Peyer's patch (tissue), 4 donors: ENCODE data around the gene AUTS2. TPM values are rescaled to one million over a fixed set of nuclear protein-coding genes. Genes with fewer than 3 reads are reported as not detected.

ENCODE experiments used
- DNase-seq, 3 donors: peaks; one replicate each; pipeline ENCODE4 v3.0.0-alpha.2; 2017 to 2019
- H3K27ac ChIP-seq, 4 donors: fragments of 200-600 bp; sonication (generic); one replicate each; pipeline ENCODE4 v1.5.1; 2016 to 2019
- H3K27me3 ChIP-seq, 2 donors: fragments of 200-600 bp; sonication (generic); one replicate each; pipeline ENCODE4 v1.5.1; 2019
- H3K36me3 ChIP-seq, 3 donors: fragments of 200-600 bp; sonication (generic); one replicate each; pipeline ENCODE4 v1.5.1; 2016 to 2019
- H3K4me1 ChIP-seq, 4 donors: fragments of 200-600 bp; sonication (generic); one replicate each; pipeline ENCODE4 v1.5.1; 2016 to 2019
- H3K4me3 ChIP-seq, 4 donors: fragments of 200-600 bp; sonication (generic); 1 replicate in 3 of 4; 2 replicates in 1 of 4; pipeline ENCODE4 v1.5.1; 2016 to 2019; ENCODE audit warnings: mild to moderate bottlenecking in 1 of 4
- H3K9me3 ChIP-seq, 4 donors: fragments of 200-600 bp; sonication (generic); one replicate each; pipeline ENCODE4 v1.5.1; 2016 to 2019; ENCODE audit warnings: mild to moderate bottlenecking in 1 of 4
- POLR2A ChIP-seq, 2 donors: fragments of 450-650 bp; IDR thresholded peaks; one replicate each; pipeline ENCODE4 v1.5.1; 2017; ENCODE audit warnings: antibody characterized with exemption in 2 of 2, mild to moderate bottlenecking in 2 of 2, moderate library complexity in 2 of 2
- total RNA-seq, 4 donors: library from RNA; depleted of rRNA; stranded (reverse); fragments of >200 nt; gene quantifications; one replicate each; pipeline ENCODE4 v1.1.0, GENCODE V29; 2016
- TF ChIP-seq, protein P1 (sequence below), 6 experiments: fragments of 450-650 bp in 4 of 6; fragments of 200-600 bp in 2 of 6; sonication (generic) in 1 of 6; IDR thresholded peaks; one replicate each; pipeline ENCODE4 v1.5.1; 2017 to 2019; ENCODE audit warnings: antibody characterized with exemption in 6 of 6, mild to moderate bottlenecking in 3 of 6, moderate library complexity in 1 of 6

Gene AUTS2
- total RNA-seq, 4 donors from 2014 or later: 55.9 to 90.0 (median 72.6) TPM

DNA sequence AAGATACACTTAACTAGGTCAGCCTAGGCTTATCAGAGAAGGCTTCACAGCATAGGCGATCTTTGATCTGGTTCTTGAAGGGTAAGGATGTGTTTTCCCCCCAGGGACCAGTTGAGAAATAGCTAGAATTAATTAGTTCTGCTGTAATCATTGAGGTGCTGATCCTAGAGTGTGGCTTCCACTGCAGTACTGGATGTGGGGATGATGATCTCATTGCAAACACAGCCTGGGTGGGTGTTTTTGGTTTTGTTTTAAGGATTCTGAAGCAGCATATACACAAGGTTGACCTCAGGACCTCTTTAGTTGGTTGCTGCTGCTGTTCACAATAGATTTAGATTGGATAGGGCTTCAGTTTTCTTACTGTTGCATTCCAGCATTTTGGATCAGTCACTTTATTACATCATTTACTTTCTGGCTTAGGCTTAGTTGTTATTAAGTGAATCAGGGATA, 159.7 kb downstream of the AUTS2 start:
- H3K36me3 ChIP-seq: no peaks in the 10 kb centered on the region
- no peaks in the 10 kb centered on the region for H3K9me3 ChIP-seq
- no peaks in the 10 kb centered on the region for H3K4me1 ChIP-seq
- no peak overlapping the region for H3K4me3 ChIP-seq
- TF ChIP-seq POLR2A (IDR thresholded peaks at IDR 0.05): no peak
- TF ChIP-seq, protein P1, sequence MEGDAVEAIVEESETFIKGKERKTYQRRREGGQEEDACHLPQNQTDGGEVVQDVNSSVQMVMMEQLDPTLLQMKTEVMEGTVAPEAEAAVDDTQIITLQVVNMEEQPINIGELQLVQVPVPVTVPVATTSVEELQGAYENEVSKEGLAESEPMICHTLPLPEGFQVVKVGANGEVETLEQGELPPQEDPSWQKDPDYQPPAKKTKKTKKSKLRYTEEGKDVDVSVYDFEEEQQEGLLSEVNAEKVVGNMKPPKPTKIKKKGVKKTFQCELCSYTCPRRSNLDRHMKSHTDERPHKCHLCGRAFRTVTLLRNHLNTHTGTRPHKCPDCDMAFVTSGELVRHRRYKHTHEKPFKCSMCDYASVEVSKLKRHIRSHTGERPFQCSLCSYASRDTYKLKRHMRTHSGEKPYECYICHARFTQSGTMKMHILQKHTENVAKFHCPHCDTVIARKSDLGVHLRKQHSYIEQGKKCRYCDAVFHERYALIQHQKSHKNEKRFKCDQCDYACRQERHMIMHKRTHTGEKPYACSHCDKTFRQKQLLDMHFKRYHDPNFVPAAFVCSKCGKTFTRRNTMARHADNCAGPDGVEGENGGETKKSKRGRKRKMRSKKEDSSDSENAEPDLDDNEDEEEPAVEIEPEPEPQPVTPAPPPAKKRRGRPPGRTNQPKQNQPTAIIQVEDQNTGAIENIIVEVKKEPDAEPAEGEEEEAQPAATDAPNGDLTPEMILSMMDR (IDR thresholded peaks at IDR 0.05): no peak
- H3K27ac ChIP-seq: no peak overlapping the region
- H3K27me3 ChIP-seq: no peaks in the 10 kb centered on the region
- DNase-seq: no peak

DNA sequence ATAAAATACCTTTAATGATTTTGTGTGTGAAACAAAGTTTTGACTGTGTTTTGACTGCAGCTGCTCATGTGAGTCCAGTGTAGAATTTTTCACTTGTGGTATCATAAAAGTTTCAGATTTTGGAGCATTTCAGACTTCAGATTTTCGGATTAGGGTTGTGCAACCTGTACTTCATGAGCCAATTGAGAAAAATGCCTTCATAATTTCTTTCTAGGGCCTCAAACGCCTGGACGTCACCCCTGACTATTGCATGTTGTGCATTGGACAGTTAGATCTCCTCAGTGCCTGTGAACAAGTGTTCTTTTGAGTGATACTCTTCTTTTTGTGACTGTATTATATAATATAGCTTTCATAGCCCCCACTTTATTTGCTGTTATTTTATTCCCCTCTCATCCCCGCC, 161.1 kb downstream of the AUTS2 start:
- H3K36me3 ChIP-seq: no peaks in the 10 kb centered on the region
- no peaks in the 10 kb centered on the region for H3K9me3 ChIP-seq
- no peaks in the 10 kb centered on the region for H3K4me1 ChIP-seq
- TF ChIP-seq POLR2A (IDR thresholded peaks at IDR 0.05): no peak
- TF ChIP-seq, protein P1 (IDR thresholded peaks at IDR 0.05): no peak
- H3K27me3 ChIP-seq: no peaks in the 10 kb centered on the region
- no peak for DNase-seq
- H3K27ac ChIP-seq: no peak overlapping the region
- H3K4me3 ChIP-seq: no peak overlapping the region

DNA sequence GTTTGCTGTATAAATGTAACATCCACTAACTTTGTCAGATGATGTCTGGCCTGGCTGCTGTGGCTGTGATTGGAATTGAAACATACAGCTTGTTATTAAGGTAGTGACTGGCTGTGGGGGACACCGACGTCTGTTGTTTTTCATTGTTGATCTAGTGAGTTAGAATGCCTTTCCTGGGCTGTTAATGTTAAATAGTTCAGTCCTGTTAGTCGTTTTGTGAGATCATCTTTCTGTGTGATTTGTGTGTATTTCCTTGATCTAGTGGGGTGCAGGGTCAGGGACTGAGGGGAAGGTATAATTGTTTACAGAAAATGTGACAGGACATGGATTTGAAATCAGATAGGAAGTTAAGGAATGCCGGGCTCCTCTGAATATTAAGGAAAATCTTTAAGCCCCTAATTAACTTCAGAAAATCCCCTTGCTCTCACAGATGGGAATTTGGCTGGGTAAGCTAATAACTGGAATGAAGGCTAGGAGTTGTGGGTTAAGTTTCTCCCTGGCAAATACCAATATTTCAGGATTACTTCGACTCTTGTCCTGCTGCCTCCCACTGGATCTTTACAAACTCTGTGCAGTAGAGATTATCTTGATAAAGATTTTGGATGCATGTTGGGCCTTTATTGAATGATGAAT, 163.1 kb downstream of the AUTS2 start:
- no peak for DNase-seq
- TF ChIP-seq POLR2A (IDR thresholded peaks at IDR 0.05): no peak
- TF ChIP-seq, protein P1 (IDR thresholded peaks at IDR 0.05): no peak
- Histone ChIP-seq H3K27me3 (no peaks in the 10 kb centered on the region), H3K36me3 (no peaks in the 10 kb centered on the region), H3K4me1 (no peaks in the 10 kb centered on the region), H3K27ac (no peak overlapping the region), H3K4me3 (no peak overlapping the region), H3K9me3 (no peaks in the 10 kb centered on the region)

DNA sequence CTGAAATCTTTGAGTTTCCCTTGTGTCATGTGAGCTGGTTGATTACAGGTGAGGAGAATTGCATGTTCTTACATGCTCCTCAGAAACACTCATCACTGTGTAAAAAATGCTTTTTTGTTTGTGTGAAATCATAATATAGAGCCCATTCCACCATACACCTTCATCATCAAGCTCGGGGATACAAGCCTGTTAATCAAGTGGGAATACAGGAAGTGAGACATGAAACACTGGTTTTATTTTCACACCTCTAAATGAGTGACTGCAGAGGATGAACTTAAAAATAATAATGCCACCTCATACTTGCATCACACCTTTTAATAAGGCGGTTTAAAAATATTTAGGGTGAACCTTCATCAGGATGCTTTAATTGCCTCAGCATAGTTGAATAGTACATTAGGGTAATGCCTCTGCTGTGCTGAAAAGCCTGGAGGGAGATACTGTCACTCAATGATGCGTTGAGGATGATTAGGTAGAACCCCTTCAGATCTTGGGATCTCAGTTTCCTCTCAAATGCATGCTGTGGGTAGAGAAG, 164.6 kb downstream of the AUTS2 start:
- Histone ChIP-seq H3K36me3 (no peaks in the 10 kb centered on the region), H3K27ac (no peak overlapping the region), H3K4me1 (no peaks in the 10 kb centered on the region), H3K9me3 (no peaks in the 10 kb centered on the region), H3K4me3 (no peak overlapping the region), H3K27me3 (no peaks in the 10 kb centered on the region)
- TF ChIP-seq POLR2A (IDR thresholded peaks at IDR 0.05): no peak
- TF ChIP-seq, protein P1 (IDR thresholded peaks at IDR 0.05): no peak
- DNase-seq: no peak

DNA sequence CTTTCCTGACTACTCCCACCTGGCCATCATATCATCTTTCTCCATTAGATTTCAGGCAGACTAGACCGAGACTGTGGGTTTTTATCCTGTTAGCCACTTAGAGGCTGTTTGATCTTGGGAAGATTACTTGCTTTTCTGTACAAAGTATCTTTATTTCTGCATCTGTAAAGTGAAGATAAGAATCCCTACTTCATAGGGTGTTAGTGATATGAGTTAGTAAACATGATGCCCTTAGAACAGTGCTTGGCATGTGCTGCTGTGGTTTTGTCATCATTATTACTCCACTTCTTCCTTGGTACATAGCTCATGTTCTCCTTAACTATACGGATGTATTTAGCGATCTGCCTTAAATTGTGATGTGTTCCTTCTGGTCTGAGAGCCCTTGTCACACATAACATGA, 165.2 kb downstream of the AUTS2 start:
- Histone ChIP-seq H3K27ac (no peak overlapping the region), H3K9me3 (no peaks in the 10 kb centered on the region), H3K27me3 (no peaks in the 10 kb centered on the region), H3K36me3 (no peaks in the 10 kb centered on the region), H3K4me1 (no peaks in the 10 kb centered on the region), H3K4me3 (no peak overlapping the region)
- DNase-seq: no peak
- TF ChIP-seq POLR2A (IDR thresholded peaks at IDR 0.05): no peak
- TF ChIP-seq, protein P1 (IDR thresholded peaks at IDR 0.05): no peak
